ENCODE results near the gene EIPR1. TPM values are rescaled to one million over a fixed set of nuclear protein-coding genes. Genes with fewer than 3 reads are reported as not detected.

Gene EIPR1
- total and polyA plus RNA-seq, 2 donors (not counting 3 experiments of a cell fraction or from before 2014, with no cell fraction given) = 30.8 to 57.3 TPM

DNA sequence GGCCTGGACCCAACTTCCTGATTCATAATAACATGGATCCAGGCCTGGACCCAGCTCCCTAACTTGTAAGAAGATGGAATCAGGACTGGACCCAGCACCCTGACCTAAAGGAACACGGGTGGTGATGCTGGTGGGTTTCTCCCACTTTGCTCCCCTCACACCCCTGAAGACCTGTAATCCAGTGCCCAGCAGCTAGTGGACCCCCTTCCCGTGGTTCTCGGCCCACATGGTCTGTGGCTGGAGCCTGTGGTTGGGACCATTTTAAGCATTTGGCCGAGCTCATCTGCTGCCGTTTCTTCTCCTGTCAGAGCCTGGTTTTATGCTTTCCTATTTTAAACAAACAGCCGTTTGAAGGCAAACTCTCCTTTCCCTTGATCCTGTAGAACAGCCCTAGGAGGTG lies 232.8 kb downstream of the EIPR1 start:
- BruUV-seq (replicated peaks) = no TSS peak
- POLR2A ChIA-PET = no interaction called here

GRCh38 chr2:3143602-3144001 lies 234.0 kb downstream of the EIPR1 start:
- H2AFZ ChIP-seq (ENCODE audit: low read depth, low read length) = no peak overlapping the region
- no peak for FAIRE-seq
- H3K4me3 ChIP-seq (replicated peaks in 1 of 3; ENCODE audit: insufficient read depth in 1 of 3, low read depth in 1 of 3, low read length in 3 of 3) = no peak overlapping the region
- H3K9ac ChIP-seq (replicated peaks; ENCODE audit: extremely low read depth, insufficient read depth, low read length) = no peak overlapping the region
- H3K36me3 ChIP-seq (ENCODE audit: control insufficient read depth in 2 of 2, extremely low read depth in 1 of 2, insufficient read depth in 2 of 2, low read length in 2 of 2) = no peaks in the 10 kb centered on the region
- H3K27ac ChIP-seq (ENCODE audit: insufficient read depth, low read depth, low read length) = no peak overlapping the region
- TF ChIP-seq POLR2AphosphoS5 (IDR thresholded peaks at IDR 0.05; ENCODE audit: insufficient read depth, low read depth, low read length) (no peak), GATA2 (IDR thresholded peaks at IDR 0.05; ENCODE audit: insufficient read depth, insufficient read length, low read depth, low read length) (no peak), FOS (IDR thresholded peaks at IDR 0.05; ENCODE audit: borderline replicate concordance, insufficient read depth, low read length) (no peak), MAX (IDR thresholded peaks at IDR 0.05; ENCODE audit: insufficient read depth, insufficient read length) (no peak), POLR2A (IDR thresholded peaks at IDR 0.05; ENCODE audit: low read depth, low read length) (no peak), MYC (IDR thresholded peaks at IDR 0.05; ENCODE audit: low read depth, low read length) (no peak), JUN (IDR thresholded peaks at IDR 0.05; ENCODE audit: borderline replicate concordance, insufficient read depth, insufficient read length, low read depth) (no peak), EZH2 (IDR thresholded peaks at IDR 0.05; ENCODE audit: borderline replicate concordance, low read depth, low read length, severe bottlenecking) (no peak), CTCF (IDR thresholded peaks at IDR 0.05; ENCODE audit: extremely low read depth in 1 of 2, insufficient read depth in 1 of 2, low read depth in 1 of 2, low read length in 2 of 2) (no peak)
- intact Hi-C loops (cut with micrococcal nuclease) = no loop called here
- no peaks in the 10 kb centered on the region for H3K4me1 ChIP-seq (ENCODE audit: control insufficient read depth, extremely low read depth, insufficient read depth, low read length)
- H3K4me2 ChIP-seq (ENCODE audit: insufficient read depth, low read length) = no peak overlapping the region
- ChIA-PET CTCF (no interaction called here), POLR2A (no interaction called here)
- no peak for DNase-seq (ENCODE audit: low read depth, low spot score)
- no TSS peak for BruUV-seq (replicated peaks)
- no peaks in the 10 kb centered on the region for H4K20me1 ChIP-seq (replicated peaks; ENCODE audit: control insufficient read depth, extremely low read depth, insufficient read depth, low read length)
- H3K79me2 ChIP-seq (ENCODE audit: control insufficient read depth, insufficient read depth, low read length) = no peaks in the 10 kb centered on the region
- H3K9me3 ChIP-seq (replicated peaks; ENCODE audit: control insufficient read depth, insufficient read depth, low read length) = no peaks in the 10 kb centered on the region
- H3K9me1 ChIP-seq (replicated peaks; ENCODE audit: control insufficient read depth, extremely low read depth, insufficient read depth, low read length) = no peaks in the 10 kb centered on the region
- no peaks in the 10 kb centered on the region for H3K27me3 ChIP-seq (ENCODE audit: control insufficient read depth in 2 of 2, insufficient read depth in 2 of 2, low read length in 2 of 2)
- dilution Hi-C loops (cut with MboI; ENCODE audit: extremely low pct_ligation_motif_present, low sequenced_read_pairs) = no loop called here

More for the DNA sequence above, 232.8 kb downstream of the EIPR1 start:
- FAIRE-seq = no peak
- CTCF ChIA-PET = no interaction called here
- Histone ChIP-seq H3K27ac (ENCODE audit: insufficient read depth, low read depth, low read length) (no peak overlapping the region), H3K4me2 (ENCODE audit: insufficient read depth, low read length) (no peak overlapping the region), H4K20me1 (replicated peaks; ENCODE audit: control insufficient read depth, extremely low read depth, insufficient read depth, low read length) (no peaks in the 10 kb centered on the region), H3K9me1 (replicated peaks; ENCODE audit: control insufficient read depth, extremely low read depth, insufficient read depth, low read length) (no peaks in the 10 kb centered on the region), H3K4me3 (replicated peaks in 1 of 3; ENCODE audit: insufficient read depth in 1 of 3, low read depth in 1 of 3, low read length in 3 of 3) (no peak overlapping the region), H2AFZ (ENCODE audit: low read depth, low read length) (no peak overlapping the region), H3K4me1 (ENCODE audit: control insufficient read depth, extremely low read depth, insufficient read depth, low read length) (no peaks in the 10 kb centered on the region), H3K79me2 (ENCODE audit: control insufficient read depth, insufficient read depth, low read length) (no peaks in the 10 kb centered on the region), H3K27me3 (ENCODE audit: control insufficient read depth in 2 of 2, insufficient read depth in 2 of 2, low read length in 2 of 2) (no peaks in the 10 kb centered on the region), H3K9ac (replicated peaks; ENCODE audit: extremely low read depth, insufficient read depth, low read length) (no peak overlapping the region), H3K9me3 (replicated peaks; ENCODE audit: control insufficient read depth, insufficient read depth, low read length) (no peaks in the 10 kb centered on the region), H3K36me3 (ENCODE audit: control insufficient read depth in 2 of 2, extremely low read depth in 1 of 2, insufficient read depth in 2 of 2, low read length in 2 of 2) (no peaks in the 10 kb centered on the region)
- no peak for DNase-seq (ENCODE audit: low read depth, low spot score)
- TF ChIP-seq MYC (IDR thresholded peaks at IDR 0.05; ENCODE audit: low read depth, low read length) (no peak), JUN (IDR thresholded peaks at IDR 0.05; ENCODE audit: borderline replicate concordance, insufficient read depth, insufficient read length, low read depth) (no peak), EZH2 (IDR thresholded peaks at IDR 0.05; ENCODE audit: borderline replicate concordance, low read depth, low read length, severe bottlenecking) (no peak), GATA2 (IDR thresholded peaks at IDR 0.05; ENCODE audit: insufficient read depth, insufficient read length, low read depth, low read length) (no peak), MAX (IDR thresholded peaks at IDR 0.05; ENCODE audit: insufficient read depth, insufficient read length) (no peak)
- intact Hi-C loops (cut with micrococcal nuclease) (no loop called here), dilution Hi-C loops (cut with MboI; ENCODE audit: extremely low pct_ligation_motif_present, low sequenced_read_pairs) (no loop called here)
